Prostate gland (tissue), 2 donors: ENCODE results near the gene ADAMTS2. TPM values are rescaled to one million over a fixed set of nuclear protein-coding genes. Genes with fewer than 3 reads are reported as not detected.

Source experiments
- DNase-seq: peaks from one replicate; pipeline ENCODE4 v3.0.0-alpha.2; 2019; ENCODE audit warnings: low spot score
- H3K27ac ChIP-seq, 2 donors: fragments of 200-600 bp; sonication (generic); 2 replicates each; pipeline ENCODE4 v1.5.1; 2017 to 2019
- H3K27me3 ChIP-seq: fragments of 200-600 bp; sonication (generic); replicated peaks from 2 replicates; pipeline ENCODE4 v1.5.1; 2019; ENCODE audit not compliant: insufficient read depth
- H3K36me3 ChIP-seq, 2 donors: fragments of 200-600 bp; sonication (generic); 1 replicate in 1 of 2; 2 replicates in 1 of 2; pipeline versions ENCODE4 v1.5.1 to v1.8.1; 2017 to 2019
- H3K4me1 ChIP-seq: fragments of 200-600 bp; sonication (generic); replicated peaks from 2 replicates; pipeline ENCODE4 v1.5.1; 2019
- H3K4me3 ChIP-seq, 2 donors: fragments of 200-600 bp; sonication (generic); 2 replicates each; pipeline ENCODE4 v1.5.1; 2017 to 2019
- H3K9me3 ChIP-seq: fragments of 200-600 bp; sonication (generic); 2 replicates; pipeline ENCODE4 v1.5.1; 2017
- POLR2A ChIP-seq: fragments of 450-650 bp; IDR thresholded peaks from one replicate; pipeline ENCODE4 v1.6.1; 2016; ENCODE audit warnings: antibody characterized with exemption, mild to moderate bottlenecking
- POLR2AphosphoS5 ChIP-seq: sonication (generic); formaldehyde crosslinking; IDR thresholded peaks from one replicate; pipeline ENCODE4 v1.6.1; 2017; ENCODE audit warnings: antibody characterized with exemption
- WGBS: methylation state at CpG from one replicate; pipeline ENCODE4 v1.1.5; 2018; 5-methylcytosine and 5-hydroxymethylcytosine counted together
- intact Hi-C: fragments of 100-400 bp; cut with DNase I; formaldehyde crosslinking; loops from one replicate; pipeline ENCODE4 v1.14.2; 2022
- total RNA-seq, 2 donors: library from RNA; depleted of rRNA; stranded (reverse); fragments of >200 nt; gene quantifications; one replicate each; pipeline ENCODE4 v1.1.0, GENCODE V29; 2016
- TF ChIP-seq, protein P1 (sequence below), 4 experiments: fragments of 200-600 bp in 2 of 4; fragments of 450-650 bp in 2 of 4; sonication (generic) in 2 of 4; IDR thresholded peaks; 1 replicate in 3 of 4; 2 replicates in 1 of 4; pipeline ENCODE4 v1.5.1; 2016 to 2019; ENCODE audit warnings: antibody characterized with exemption in 4 of 4, mild to moderate bottlenecking in 2 of 4, moderate library complexity in 2 of 4

ADAMTS2 gene
- total RNA-seq, 2 donors from 2014 or later: 2.0 to 20.3 TPM

DNA sequence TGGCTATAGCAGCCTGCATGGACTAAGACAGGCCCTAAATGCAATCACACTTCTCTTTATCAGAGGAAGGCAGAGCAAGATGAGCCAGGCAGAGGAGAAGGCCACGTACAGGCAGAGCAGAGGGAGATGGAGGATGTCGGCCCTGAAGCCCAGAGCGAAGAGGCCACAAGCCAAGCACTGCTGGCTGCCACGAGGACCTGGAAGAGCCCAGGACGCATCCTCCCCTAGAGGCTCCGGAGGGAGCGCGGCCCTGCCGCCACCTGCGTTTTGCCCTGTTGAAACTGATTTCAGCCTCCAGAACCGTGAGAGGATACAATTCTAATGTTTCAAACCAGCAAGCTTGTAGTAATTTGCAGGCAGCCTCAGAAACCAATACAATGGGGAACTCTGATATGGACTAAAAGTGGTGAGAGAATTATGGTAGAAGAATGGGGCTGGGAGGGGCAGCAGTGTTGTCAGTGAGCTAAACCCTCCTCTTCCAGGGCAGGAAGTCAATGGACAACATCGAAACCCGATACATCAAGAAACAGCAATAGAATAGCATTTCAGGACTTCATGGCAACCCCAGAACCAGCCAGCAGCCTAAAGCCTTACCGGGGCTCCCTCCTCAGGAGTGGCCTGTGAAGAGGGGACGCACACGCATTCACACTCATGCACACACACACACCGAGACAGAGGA lies 32.6 kb downstream of the ADAMTS2 start:
- no peak overlapping the region for H3K27ac ChIP-seq
- H3K27me3 ChIP-seq: no peaks in the 10 kb centered on the region
- intact Hi-C loops: no loop called here
- no peak overlapping the region for H3K4me3 ChIP-seq
- DNase-seq: no peak
- no peaks in the 10 kb centered on the region for H3K36me3 ChIP-seq
- H3K9me3 ChIP-seq: no peaks in the 10 kb centered on the region
- no peaks in the 10 kb centered on the region for H3K4me1 ChIP-seq
- 89% methylated on average over 17 of the region's 17 CpGs for WGBS
- TF ChIP-seq POLR2A (no peak), POLR2AphosphoS5 (no peak)
- TF ChIP-seq, protein P1, sequence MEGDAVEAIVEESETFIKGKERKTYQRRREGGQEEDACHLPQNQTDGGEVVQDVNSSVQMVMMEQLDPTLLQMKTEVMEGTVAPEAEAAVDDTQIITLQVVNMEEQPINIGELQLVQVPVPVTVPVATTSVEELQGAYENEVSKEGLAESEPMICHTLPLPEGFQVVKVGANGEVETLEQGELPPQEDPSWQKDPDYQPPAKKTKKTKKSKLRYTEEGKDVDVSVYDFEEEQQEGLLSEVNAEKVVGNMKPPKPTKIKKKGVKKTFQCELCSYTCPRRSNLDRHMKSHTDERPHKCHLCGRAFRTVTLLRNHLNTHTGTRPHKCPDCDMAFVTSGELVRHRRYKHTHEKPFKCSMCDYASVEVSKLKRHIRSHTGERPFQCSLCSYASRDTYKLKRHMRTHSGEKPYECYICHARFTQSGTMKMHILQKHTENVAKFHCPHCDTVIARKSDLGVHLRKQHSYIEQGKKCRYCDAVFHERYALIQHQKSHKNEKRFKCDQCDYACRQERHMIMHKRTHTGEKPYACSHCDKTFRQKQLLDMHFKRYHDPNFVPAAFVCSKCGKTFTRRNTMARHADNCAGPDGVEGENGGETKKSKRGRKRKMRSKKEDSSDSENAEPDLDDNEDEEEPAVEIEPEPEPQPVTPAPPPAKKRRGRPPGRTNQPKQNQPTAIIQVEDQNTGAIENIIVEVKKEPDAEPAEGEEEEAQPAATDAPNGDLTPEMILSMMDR (IDR thresholded peaks at IDR 0.05): no peak

DNA sequence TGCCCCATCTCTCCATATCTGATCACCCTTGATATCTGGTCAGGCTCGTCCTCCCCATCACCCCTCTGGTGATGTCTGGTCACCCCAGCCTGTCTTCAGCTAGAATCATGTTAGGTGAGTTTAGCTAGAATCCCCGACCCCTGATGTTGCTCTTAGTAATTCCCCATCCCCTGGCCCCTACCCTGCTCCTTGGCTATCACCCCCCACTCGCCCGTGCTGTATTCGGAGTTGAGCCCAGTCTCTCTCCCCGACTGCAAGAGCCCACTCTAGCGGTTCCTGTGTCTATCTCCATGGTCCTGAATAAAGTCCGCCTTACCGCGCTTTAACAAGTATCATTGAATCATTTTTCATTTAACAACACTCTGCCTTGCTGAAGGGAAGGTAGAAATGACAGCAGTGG lies 33.7 kb downstream of the ADAMTS2 start:
- DNase-seq: no peak
- TF ChIP-seq, protein P1 (IDR thresholded peaks at IDR 0.05): no peak
- TF ChIP-seq POLR2A (no peak), POLR2AphosphoS5 (no peak)
- Histone ChIP-seq H3K36me3 (no peaks in the 10 kb centered on the region), H3K4me1 (no peaks in the 10 kb centered on the region), H3K4me3 (no peak overlapping the region), H3K27me3 (no peaks in the 10 kb centered on the region), H3K27ac (no peak overlapping the region), H3K9me3 (no peaks in the 10 kb centered on the region)
- intact Hi-C loops: no loop called here
- WGBS: 96% methylated on average over 10 of the region's 10 CpGs

DNA sequence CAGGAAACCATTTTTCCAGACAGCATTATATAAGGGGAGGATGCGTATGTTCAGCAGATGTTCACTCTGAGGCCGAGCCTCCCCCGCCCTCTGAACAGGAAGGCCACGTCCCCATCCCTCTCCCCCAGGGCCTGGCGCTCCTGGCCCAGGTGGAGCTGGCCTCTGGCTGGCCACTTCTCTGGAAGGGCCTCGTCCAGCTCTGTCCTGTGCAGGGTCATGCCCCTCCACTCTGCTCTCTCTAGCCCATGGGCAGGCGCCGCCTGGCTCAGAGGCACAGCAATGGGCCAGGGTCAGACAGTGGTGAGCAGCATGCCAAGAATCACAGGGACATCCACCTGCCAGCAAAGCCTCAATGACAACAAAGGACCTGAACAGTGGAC lies 34.2 kb downstream of the ADAMTS2 start:
- no peak overlapping the region for H3K27ac ChIP-seq

DNA sequence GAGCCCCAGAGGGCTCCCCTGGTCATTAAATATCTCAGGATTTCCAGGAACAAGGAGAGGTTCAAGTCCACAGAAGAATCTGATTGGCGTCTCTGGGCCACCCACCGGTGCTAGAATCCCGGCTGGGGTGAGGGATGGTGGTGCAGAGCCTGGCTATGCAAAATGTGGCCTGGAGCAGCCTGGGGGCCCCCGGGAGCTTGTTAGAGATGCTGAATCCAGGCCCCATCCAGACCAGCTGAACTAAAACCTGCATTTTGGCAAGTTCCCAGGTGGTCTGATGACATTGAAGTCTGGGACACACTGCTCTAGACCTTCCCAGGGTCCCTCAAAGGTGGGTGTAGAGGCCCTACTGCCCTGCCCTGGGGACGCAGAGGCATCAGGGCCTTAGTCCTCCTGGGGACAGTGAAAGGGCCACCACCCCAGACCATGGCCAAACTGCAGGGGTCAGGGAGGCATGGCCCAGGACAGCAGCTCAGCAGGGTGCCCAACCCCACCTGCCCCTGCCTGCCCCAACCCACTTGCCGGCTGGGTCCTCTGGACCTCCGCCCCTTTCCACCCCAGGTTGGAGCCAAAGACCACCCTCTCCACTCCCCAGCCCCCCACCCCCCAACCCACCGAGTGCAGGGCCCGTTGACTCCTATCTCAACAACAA lies 34.7 kb downstream of the ADAMTS2 start:
- Histone ChIP-seq H3K27me3 (no peaks in the 10 kb centered on the region), H3K36me3 (no peaks in the 10 kb centered on the region), H3K9me3 (no peaks in the 10 kb centered on the region), H3K4me3 (no peak overlapping the region), H3K27ac (no peak overlapping the region), H3K4me1 (no peaks in the 10 kb centered on the region)
- TF ChIP-seq, protein P1 (IDR thresholded peaks at IDR 0.05): no peak
- TF ChIP-seq POLR2AphosphoS5 (no peak), POLR2A (no peak)
- intact Hi-C loops: no loop called here
- WGBS: 75% methylated on average over 9 of the region's 9 CpGs
- no peak for DNase-seq

More for the DNA sequence above, 34.2 kb downstream of the ADAMTS2 start:
- intact Hi-C loops: no loop called here
- no peaks in the 10 kb centered on the region for H3K36me3 ChIP-seq
- no peak overlapping the region for H3K4me3 ChIP-seq
- TF ChIP-seq, protein P1 (IDR thresholded peaks at IDR 0.05): no peak
- TF ChIP-seq POLR2A (no peak), POLR2AphosphoS5 (no peak)
- H3K4me1 ChIP-seq: no peaks in the 10 kb centered on the region
- DNase-seq: no peak
- 89% methylated on average over 8 of the region's 8 CpGs for WGBS
- H3K9me3 ChIP-seq: no peaks in the 10 kb centered on the region
- no peaks in the 10 kb centered on the region for H3K27me3 ChIP-seq
